M059J (cell line): Measurements from ENCODE around the gene DDX23. TPM values are rescaled to one million over a fixed set of nuclear protein-coding genes. Genes with fewer than 3 reads are reported as not detected.
"Not testable (repeated sequence)": the region's sequence is repeated elsewhere in the genome, so short reads cannot be mapped to it uniquely, and the experiment has no call there.

Experiments
- DNase-seq: peaks from one replicate; pipeline ENCODE4 v3.0.0-alpha.2; 2012; ENCODE audit warnings: low read depth
- total RNA-seq: library from RNA; depleted of rRNA; stranded (reverse); fragments of >200 nt; shearing (Covaris generic); gene quantifications from 2 replicates; pipeline ENCODE4 v1.2.3, GENCODE V29; 2014

Gene DDX23
- total RNA-seq, 1 experiment from 2014 or later, result 97.2 TPM

DNA sequence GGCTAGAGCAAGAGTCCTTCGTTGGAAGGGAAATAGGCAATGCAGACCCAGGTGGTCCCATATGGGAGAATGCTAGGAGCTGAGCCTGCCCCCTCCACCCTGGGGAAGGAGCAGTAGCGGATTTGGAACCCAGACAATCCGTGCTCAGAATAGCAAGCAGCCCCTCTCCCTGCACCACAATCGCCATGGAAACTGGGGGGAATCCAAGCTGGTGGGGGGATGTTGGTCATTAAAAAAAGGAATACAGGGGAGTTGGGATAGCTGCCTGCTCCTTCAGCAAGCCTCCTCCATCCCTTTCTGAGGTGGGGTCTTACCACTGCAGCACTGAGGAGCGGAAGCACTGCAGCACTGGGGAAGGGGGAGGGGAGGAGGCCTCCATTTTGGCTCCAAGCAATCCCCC is 10.8 kb upstream of the DDX23 start:
- no peak for DNase-seq

DNA sequence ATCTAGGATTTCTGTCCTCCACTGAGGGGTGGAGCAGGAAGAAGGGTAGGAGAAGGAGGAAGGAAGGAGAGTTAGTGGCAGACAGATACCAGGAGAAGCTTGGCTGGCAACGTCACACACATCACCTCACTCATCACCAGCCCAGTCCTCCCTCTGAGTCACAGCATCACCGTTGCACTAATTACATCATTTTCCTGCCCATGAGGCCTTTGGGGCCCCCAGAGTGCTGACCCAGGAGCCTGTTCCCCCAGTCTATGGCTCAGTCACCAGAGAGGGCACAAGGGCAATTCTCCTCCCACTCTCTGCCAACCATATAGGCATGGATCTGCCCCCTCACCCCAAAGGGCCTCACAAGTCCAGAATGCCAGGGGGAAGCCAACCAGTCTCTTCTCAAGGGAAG is 9.1 kb upstream of the DDX23 start:
- DNase-seq, result no peak

DNA sequence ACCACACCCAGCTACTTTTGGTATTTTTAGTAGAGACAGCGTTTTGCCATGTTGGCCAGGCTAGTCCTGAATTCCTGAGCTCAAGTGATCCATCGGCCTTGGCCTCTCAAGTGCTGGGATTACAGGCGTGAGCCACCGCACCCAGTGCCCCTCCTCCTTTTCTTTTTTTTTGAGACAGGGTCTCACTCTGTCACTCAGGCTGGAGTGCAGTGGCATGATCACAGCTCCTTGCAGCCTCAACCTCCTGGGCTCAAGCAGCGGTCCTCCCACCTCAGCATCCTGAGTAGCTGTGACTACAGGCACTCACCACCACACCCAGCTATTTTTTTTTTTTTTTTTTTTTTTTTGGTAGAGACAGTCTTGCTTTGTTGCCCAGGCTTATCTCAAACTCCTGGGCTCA is 8.3 kb upstream of the DDX23 start:
- not testable (repeated sequence) for DNase-seq

DNA sequence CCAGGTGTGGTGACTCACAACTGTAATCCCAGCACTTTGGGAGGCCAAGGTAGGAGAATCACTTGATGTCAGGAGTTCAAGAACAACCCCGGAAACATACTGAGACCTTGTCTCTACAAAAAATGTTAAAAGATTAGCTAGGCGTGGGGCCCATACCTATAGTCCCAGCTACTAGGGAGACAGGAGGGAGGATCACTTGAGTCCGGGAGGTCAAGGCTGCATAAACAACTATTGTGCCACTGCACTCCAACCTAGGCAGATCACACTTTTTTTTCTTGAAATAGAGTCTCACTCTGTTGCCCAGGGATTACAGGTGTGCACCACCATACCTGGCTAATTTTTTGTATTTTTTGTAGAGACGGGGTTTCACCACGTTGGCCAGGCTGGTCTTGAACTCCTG is 7.6 kb upstream of the DDX23 start:
- DNase-seq, result no peak

DNA sequence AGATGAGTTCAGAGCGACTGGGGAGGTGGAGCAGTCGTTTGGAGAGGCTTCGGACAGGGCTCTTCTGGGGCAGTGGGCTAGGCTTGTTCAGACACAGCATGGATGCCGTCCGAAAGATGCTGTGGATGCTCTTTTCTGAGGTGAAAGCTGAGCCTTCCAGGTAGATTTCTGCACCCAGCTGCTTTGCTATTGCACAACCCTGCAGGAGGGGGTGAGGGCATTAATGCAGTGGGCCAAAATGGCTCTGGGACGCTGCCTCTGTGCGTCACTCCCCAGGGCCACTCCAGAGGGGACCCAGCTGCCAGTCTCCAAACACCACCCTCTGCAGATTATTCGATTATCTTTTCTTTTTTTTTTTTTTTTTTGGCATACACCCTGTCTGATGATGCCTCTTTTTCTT is 6.1 kb upstream of the DDX23 start:
- no peak for DNase-seq

DNA sequence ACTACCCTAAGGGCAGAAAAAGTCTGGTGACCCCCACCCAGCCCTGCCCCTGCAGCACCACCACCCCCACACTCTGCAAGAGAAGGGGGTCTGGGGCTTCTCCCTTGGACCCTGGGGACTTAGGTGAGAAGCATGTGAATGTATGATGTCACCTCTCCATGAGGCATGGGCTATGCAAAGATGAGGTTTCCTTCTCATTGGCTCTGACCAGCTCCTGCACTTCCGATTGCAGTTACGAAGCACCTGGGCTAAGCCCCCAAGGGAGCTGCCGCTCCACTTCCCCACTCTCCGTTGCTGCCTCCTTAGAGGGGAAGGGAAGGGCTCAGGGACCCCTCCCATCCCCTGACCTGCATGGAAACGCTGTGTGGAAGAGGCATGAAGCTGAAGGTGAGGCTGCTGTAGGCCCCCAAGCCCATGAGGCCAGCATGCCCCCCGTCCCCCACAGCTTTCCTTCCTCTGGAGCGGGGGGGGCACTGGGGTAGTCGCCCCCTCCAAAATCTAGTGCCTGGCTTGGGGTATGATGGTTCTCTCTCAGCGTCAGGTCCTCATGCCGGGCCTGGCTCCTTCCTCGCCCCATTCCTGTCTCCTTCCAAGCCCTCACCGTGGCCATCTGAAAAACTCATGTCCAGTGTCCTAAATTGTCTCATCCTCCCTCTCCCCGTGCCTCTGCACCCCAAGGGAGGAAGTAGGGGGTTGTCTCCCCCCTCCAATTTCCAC is 5.5 kb upstream of the DDX23 start:
- DNase-seq, result no peak

DNA sequence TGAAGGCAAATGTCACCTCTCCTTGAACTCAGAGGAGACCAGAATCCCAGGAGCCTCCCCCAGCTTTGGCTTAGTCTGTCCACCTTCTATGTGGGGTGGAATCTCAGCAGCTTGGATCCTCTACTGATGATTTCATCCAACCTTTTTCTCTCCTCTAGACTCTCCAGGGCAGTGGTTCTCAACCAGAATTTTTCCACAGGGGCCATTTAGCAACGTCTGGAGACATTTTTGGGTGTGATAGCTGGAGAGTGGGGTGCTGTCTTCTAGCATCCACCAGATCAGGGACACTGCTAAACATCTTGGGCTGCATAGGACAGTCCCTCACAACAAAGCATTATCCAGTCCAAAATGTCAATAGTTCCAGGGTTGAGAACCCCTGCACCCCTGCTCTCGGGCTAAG is 4.4 kb upstream of the DDX23 start:
- no peak for DNase-seq

DNA sequence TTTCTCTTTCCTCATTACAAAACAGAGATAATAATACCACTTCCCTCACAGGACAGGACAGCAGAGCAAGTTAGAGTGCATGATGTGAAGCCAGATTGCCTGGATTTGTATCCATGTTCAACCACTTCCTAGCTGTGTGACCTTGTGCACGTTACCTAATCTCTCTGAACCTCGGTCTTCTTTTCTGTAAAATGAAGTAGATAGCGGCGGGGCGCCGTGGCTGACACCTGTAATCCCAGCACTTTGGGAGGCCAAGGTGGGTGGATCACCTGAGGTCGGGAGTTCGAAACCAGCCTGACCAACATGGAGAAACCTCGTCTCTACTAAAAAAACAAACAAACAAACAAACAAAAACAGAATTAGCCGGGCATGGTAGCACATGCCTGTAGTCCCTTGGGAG is 3.0 kb upstream of the DDX23 start:
- DNase-seq, result not testable (repeated sequence)

DNA sequence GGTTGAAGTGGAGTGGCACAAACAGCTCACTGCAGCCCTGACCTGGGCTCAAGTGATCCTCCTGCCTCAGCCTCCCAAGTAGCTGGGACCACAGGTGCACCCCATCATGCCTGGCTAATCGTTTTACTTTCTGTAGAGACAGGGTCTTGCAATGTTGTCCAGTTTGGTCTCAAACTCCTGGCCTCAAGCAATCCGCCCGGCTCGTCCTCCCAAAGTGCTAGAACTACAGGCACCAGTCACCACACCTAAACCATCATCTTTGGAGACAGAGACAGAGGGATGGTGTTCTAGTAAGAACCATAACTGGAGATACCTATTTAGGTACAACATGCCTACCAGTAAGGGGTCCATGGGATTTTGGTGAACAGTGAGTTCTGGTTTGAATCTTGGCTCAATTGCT is 2.5 kb upstream of the DDX23 start:
- DNase-seq, result no peak

DNA sequence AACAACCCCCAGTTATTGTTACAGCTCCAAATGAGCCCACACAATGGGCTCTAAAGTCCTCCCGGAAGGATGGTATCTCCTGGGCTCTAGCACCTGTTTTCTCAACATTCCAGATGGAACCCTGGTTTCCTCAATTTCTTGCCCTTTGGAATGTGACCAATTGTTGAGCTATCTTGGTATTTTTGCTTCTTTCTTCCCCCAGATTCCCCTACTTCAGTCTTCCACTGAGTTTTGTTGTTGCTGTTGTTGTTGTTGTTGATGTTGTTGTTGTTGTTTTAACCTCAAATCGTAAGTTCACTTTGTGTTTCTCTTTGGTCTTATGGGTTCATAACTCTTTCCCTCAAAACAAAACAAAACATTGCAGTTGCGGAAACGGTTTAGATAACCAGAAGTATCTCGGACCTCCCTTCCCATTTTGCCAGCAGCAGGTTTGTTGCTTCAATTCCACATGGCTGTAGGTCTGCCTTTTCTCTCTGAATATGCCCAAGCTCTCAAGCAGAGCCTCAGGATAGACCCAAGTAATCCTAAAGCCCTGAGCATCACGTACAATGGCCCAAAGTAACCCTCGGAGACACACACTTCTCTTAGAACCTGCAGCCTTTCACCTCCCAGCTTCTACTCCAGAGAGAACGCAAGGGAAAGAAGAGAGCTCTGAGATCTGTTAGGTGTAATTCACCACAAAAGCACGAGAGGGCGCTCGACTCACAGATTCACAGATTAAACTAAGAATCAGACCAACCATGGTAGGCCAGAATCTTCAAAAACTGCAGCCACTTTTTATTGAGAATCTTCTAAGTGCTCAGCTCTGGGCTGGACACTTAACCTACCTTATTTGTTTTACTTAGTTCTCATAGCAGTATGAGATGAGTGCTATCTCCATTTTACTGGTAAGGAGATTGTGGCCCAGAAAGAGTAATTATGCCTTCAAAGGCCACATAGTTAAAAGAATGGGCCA is 1.0 kb upstream of the DDX23 start:
- DNase-seq, result peak; percentile 90

DNA sequence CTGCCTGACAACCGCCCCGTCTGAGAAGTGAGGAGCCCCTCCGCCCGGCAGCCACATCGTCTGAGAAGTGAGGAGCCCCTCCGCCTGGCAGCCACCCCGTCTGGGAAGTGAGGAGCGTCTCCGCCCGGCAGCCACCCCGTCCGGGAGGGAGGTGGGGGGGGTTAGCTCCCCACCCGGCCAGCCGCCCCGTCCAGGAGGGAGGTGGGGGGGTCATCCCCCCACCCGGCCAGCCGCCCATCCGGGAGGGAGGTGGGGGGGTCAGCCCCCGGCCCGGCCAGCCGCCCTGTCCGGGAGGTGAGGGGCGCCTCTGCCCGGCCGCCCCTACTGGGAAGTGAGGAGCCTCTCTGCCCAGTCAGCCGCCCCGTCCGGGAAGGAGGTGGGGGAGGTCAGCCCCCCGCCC is 9.9 kb downstream of the DDX23 start:
- DNase-seq, result not testable (repeated sequence)

DNA sequence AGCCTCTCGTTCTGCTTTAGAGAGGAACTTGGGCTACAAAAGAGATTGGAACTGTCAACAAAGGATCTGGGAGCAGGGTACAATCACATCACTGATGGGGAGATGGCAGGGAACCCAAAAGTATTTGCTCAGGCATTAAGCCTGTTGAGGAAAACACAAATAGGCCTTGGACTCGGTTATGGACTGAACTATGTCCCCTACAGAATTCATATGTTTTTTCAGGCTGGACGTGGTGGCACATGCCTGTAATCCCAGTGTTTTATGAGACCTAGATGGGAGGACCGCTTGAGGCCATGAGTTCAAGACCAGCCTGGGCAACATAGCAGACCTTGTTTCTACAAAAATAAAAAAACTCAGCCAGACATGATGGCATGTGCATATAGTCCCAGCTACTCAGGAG is 13.9 kb downstream of the DDX23 start:
- no peak for DNase-seq

DNA sequence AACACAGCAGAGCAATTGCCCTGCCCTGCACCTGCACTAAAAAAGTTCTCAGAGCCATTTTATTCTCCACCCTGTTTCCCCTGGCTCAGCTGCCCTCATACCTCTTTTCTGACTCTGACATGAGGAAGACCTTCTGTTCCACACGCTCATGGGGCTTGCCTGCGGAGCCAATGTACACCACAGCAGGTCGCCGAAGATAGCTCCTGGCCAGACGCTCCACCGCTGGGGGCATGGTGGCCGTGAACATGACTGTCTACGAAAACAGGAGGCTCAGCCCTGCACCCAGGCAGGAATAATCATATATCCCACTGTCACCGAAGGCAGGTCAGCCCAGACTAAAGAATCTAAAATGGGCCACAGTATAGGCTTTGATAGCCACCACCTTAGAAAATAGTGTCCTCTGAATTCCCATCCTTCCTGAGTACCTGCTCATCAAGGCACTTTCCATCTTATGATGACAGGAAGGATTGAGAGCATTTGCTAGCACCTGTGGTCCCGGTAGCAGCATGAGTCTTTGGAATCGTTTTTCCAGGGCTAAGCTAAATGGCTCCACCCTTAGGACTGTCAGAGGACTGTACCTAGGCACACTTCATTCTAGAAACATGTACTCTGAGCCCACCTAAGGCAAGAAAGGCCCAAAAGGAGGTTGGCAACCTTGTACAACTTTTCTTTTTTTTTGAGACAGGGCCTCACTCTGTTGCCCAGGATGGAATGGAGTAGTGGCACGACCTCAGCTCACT is 19.5 kb downstream of the DDX23 start:
- no peak for DNase-seq

DNA sequence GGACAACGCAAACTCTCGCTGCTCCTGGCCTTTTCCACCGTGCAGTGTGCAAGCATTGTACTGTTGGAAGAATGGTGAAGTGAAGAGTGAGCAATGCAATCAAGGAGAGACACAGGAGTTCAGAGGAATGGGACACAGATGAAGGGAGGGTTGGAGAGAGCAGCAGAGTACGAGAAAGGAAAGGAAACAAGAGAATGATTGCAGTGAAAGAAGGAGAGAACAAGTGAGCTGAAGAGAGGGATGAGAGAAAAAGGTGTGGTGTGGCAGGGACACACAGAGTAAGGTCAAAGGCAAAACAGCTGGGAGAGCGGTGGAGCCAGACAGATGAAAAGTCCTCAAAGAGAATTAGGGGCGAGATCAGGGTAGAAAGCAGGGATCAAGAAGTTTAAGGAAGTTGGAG is 20.7 kb downstream of the DDX23 start:
- DNase-seq, result no peak

DNA sequence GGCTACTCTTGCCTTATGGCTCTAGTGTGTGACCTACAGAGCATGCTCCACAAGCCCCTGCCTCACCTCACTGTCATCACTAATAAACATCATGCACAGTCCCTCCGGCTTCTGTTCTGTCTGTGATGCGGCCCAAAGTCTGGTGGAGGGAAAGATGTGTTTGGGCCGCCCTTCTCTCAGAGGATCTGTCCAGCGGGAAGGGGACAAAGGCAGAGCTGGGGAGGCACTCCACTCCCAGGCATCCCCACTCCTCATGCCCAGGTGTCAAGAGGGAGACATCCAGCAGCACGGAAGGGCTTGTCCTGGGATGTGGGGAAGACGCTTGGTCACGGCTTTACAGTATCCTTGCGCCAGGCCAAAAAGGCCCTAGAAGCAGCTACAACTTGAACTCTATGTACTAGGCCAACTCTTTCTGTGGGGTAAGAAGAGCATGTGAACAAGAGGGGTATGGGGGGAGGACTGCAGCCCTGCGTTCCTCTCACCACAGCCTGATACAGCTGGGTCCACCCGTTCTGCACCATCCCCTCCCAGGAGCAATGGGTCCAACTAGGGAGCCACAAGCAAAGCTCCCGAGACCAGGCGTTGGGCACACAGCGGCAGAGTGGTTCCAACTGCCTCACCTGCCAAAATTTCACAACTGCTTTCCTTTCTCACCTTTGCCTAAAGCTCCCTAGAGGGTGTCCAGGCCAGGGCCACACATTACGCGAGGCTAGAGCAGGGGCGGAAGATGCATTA is 23.0 kb downstream of the DDX23 start:
- DNase-seq, result no peak

DNA sequence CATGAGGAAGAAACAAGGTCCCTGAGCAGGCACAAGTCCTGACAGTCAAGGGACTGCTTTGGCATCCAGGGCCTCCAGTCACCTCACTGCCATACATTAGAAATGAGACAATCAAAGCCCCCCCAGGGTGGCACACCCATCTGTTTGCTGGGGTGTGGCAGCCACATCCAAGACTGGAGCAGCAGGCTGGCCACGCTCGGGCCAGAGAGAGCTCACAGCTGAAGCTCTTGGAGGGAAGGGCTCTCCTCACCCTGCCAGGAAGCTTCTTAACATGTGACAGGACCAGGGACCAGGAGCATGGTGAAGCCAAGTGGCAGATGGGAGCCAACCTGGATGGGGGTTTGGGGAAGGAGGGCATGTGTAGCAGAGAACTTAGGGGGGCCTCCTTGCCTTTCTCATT is 23.7 kb downstream of the DDX23 start:
- no peak for DNase-seq

DNA sequence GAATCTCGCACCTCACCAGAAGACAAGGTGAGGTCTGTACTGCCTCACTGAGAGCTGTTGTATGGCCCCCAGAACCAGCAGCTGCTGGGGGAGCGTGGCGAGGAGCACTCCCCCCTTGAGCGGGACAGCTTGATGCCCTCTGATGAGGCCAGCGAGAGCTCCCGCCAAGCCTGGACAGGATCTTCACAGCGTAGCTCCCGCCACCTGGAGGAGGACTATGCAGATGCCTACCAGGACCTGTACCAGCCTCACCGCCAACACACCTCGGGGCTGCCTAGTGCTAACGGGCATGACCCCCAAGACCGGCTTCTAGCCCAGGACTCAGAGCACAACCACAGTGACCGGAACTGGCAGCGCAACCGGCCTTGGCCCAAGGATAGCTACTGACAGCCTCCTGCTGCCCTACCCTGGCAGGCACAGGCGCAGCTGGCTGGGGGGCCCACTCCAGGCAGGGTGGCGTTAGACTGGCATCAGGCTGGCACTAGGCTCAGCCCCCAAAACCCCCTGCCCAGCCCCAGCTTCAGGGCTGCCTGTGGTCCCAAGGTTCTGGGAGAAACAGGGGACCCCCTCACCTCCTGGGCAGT is 24.4 kb downstream of the DDX23 start:
- DNase-seq, result no peak

DNA sequence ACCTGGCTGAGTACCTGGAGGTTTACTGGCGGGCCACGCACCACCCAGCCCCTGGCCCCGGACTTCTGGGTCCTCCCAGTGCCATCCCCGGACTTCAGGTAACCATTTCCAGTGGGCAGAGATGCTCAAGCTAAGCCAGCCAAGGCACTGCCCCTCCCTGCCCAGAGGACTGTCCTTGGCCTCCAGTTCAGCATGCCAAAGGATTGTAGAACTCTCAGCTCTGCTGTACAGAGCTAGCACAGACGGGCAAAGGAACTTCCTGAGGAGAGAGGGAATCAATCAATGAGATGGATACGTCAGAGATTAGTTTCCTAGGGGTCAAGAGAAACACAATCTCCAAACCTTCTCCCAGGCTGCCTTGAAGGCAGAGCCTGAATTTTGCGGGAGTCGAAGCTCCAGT is 24.9 kb downstream of the DDX23 start:
- no peak for DNase-seq

DNA sequence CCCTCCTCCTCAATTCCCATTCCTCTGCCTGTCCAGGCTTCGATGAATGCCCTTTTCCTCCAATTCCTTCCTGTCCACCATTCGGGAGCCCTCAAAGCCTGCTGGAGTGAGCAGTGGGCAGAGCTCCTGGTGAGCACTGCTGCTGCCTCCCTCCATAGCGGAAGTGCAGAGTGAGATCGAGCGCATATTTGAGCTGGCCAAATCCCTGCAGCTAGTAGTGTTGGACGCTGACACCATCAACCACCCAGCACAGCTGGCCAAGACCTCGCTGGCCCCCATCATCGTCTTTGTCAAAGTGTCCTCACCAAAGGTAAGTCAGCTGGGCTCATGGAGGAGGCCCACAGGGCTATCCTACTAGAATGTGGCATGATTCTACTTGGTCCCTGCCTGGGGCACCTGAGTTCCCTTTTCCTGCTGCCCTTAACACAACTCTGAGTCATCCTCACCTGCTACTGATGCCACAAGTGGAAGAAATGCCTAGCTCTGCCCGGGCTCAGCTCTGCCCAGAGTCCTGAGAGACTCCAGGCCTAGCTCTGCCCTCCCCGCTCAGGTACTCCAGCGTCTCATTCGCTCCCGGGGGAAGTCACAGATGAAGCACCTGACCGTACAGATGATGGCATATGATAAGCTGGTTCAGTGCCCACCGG is 25.6 kb downstream of the DDX23 start:
- no peak for DNase-seq

DNA sequence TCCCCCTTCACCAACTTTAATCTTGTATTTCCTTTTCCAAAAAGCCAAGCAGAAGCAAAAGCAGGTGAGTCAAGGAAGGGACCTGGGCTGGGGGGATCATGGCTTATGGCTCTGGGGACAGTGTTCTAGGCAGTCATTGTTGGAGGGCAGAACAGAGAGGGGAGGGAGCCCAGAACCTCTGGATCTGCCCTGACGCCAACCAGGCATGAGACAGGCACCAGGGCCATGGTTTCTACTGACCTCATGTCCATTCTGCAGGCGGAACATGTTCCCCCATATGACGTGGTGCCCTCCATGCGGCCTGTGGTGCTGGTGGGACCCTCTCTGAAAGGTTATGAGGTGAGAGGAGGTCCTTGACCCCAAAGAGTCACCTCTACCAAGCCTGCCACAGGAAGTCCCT is 27.1 kb downstream of the DDX23 start:
- no peak for DNase-seq

DNA sequence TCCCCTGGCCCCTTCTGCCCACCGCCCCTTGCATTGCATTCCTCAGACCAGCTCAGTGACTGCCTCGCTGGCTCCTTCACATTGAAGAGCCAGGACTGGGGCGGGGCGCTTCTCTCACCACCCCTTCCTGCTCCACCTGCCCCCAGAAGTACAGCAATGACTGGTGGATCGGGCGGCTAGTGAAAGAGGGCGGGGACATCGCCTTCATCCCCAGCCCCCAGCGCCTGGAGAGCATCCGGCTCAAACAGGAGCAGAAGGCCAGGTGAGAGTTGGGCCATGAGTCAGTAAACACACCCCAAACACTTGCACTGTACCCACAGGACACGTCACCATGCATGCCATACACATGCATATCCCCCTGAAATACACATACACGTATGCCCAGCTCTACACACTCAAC is 27.9 kb downstream of the DDX23 start:
- no peak for DNase-seq
